ENCODE results near the gene GRWD1. TPM values are rescaled to one million over a fixed set of nuclear protein-coding genes. Genes with fewer than 3 reads are reported as not detected.

GRWD1 gene
- total RNA-seq, 6 experiments from 2014 or later, result 36.2 to 53.5 (median 41.7) TPM

- H3K27me3 Mint-ChIP-seq (ENCODE audit: insufficient read depth), result no peaks in the 10 kb centered on the region; the same call in none of the 2 replicates
These were observed 2.8 kb downstream of the GRWD1 start for GRCh38 chr19:48448563-48448962.

GRCh38 chr19:48450441-48450840 is 4.7 kb downstream of the GRWD1 start:
- Mint-ChIP-seq H3K9me3 (no peaks in the 10 kb centered on the region), H3K27me3 (ENCODE audit: insufficient read depth) (no peaks in the 10 kb centered on the region; the same call in none of the 2 replicates), H3K27ac (no peak overlapping the region), H3K4me1 (ENCODE audit: low read depth) (peaks cover 6% of the 10 kb centered on the region; the same call in 1 of the 2 replicates), H3K36me3 (ENCODE audit: low read depth) (peaks cover 16% of the 10 kb centered on the region), H3K4me3 (no peak overlapping the region)
- TF ChIP-seq, protein P1, sequence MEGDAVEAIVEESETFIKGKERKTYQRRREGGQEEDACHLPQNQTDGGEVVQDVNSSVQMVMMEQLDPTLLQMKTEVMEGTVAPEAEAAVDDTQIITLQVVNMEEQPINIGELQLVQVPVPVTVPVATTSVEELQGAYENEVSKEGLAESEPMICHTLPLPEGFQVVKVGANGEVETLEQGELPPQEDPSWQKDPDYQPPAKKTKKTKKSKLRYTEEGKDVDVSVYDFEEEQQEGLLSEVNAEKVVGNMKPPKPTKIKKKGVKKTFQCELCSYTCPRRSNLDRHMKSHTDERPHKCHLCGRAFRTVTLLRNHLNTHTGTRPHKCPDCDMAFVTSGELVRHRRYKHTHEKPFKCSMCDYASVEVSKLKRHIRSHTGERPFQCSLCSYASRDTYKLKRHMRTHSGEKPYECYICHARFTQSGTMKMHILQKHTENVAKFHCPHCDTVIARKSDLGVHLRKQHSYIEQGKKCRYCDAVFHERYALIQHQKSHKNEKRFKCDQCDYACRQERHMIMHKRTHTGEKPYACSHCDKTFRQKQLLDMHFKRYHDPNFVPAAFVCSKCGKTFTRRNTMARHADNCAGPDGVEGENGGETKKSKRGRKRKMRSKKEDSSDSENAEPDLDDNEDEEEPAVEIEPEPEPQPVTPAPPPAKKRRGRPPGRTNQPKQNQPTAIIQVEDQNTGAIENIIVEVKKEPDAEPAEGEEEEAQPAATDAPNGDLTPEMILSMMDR (IDR thresholded peaks at IDR 0.05), result no peak
- DNase-seq, result no peak

More at GRCh38 chr19:48448563-48448962, 2.8 kb downstream of the GRWD1 start:
- TF ChIP-seq, protein P1 (IDR thresholded peaks at IDR 0.05), result no peak
- Mint-ChIP-seq H3K4me1 (ENCODE audit: low read depth) (peaks cover 16% of the 10 kb centered on the region), H3K27ac (no peak overlapping the region), H3K36me3 (ENCODE audit: low read depth) (peaks cover 16% of the 10 kb centered on the region), H3K9me3 (no peaks in the 10 kb centered on the region), H3K4me3 (no peak overlapping the region)
- DNase-seq, result no peak

- H3K27ac Mint-ChIP-seq, result no peak overlapping the region
- peaks cover 16% of the 10 kb centered on the region for H3K36me3 Mint-ChIP-seq (ENCODE audit: low read depth)
- H3K9me3 Mint-ChIP-seq, result no peaks in the 10 kb centered on the region
- no peak overlapping the region for H3K4me3 Mint-ChIP-seq
- DNase-seq, result no peak
- no peaks in the 10 kb centered on the region; the same call in none of the 2 replicates for H3K27me3 Mint-ChIP-seq (ENCODE audit: insufficient read depth)
- H3K4me1 Mint-ChIP-seq (ENCODE audit: low read depth), result peaks cover 6% of the 10 kb centered on the region; the same call in 1 of the 2 replicates
- TF ChIP-seq, protein P1 (IDR thresholded peaks at IDR 0.05), result no peak
These were observed 5.1 kb downstream of the GRWD1 start for GRCh38 chr19:48450863-48451262.

- H3K27ac Mint-ChIP-seq, result no peak overlapping the region
These were observed 5.8 kb downstream of the GRWD1 start for GRCh38 chr19:48451624-48452023.

DNA sequence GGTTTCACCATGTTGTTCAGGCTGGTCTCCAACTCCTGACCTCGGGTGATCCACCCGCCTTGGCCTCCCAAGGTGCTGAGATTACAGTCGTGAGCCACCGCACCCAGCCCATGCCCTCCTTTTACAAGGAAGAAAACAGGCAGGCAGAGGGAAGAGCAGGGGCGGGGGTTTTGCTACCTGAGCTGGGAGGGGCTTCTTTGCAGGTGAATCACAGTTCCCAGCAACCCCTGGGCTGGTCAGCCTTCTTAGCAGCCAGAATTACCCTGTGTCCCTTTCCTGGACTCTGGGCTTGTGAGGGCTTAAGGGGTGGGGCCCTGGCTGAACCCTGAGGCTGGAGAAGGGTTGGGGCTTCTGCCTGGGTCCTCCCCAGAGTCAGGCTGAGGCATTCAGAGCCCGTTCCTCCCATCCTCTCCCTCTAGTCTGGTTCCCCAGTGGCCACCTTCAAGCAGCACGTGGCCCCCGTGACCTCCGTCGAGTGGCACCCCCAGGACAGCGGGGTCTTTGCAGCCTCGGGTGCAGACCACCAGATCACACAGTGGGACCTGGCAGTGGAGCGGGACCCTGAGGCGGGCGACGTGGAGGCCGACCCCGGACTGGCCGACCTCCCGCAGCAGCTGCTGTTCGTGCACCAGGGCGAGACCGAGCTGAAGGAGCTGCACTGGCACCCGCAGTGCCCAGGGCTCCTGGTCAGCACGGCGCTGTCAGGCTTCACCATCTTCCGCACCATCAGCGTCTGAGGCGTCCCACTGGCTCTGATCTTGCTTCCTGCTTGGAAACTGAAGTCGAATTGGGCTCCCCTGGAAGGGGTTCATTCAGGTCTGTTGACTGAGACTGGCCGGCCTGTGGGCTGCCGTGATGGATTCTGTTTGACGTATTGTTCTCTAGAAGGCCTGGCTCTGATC is 6.8 kb downstream of the GRWD1 start:
- no peak for DNase-seq
- no peak overlapping the region for H3K27ac Mint-ChIP-seq
- no peaks in the 10 kb centered on the region for H3K9me3 Mint-ChIP-seq
- no peak overlapping the region for H3K4me3 Mint-ChIP-seq
- TF ChIP-seq, protein P1 (IDR thresholded peaks at IDR 0.05), result no peak
- no peaks in the 10 kb centered on the region; the same call in none of the 2 replicates for H3K27me3 Mint-ChIP-seq (ENCODE audit: insufficient read depth)
- peaks cover 16% of the 10 kb centered on the region for H3K36me3 Mint-ChIP-seq (ENCODE audit: low read depth)
- 0 out of 2 replicates have a peak, but pooled peaks cover 6% of the 10 kb centered on the region for H3K4me1 Mint-ChIP-seq (ENCODE audit: low read depth)

More at GRCh38 chr19:48451624-48452023, 5.8 kb downstream of the GRWD1 start:
- Mint-ChIP-seq H3K4me1 (ENCODE audit: low read depth) (0 out of 2 replicates have a peak, but pooled peaks cover 6% of the 10 kb centered on the region), H3K27me3 (ENCODE audit: insufficient read depth) (no peaks in the 10 kb centered on the region; the same call in none of the 2 replicates), H3K4me3 (no peak overlapping the region), H3K36me3 (ENCODE audit: low read depth) (peaks cover 12% of the 10 kb centered on the region), H3K9me3 (no peaks in the 10 kb centered on the region)
- no peak for DNase-seq
- TF ChIP-seq, protein P1 (IDR thresholded peaks at IDR 0.05), result no peak

All from HFFc6 (cell line).